Body of pancreas (tissue), 4 donors: ENCODE results near the gene EIF3I.

Experiments
- CTCF ChIP-seq, 7 experiments: fragments of 450-650 bp in 4 of 7; fragments of 200-600 bp in 3 of 7; sonication (generic) in 3 of 7; IDR thresholded peaks; one replicate each; pipeline ENCODE4 v1.5.1; 2016 to 2019; ENCODE audit warnings: antibody characterized with exemption in 7 of 7
- POLR2A ChIP-seq, 3 donors: fragments of 450-650 bp; IDR thresholded peaks; one replicate each; pipeline ENCODE4 v1.6.1; 2016; ENCODE audit warnings: antibody characterized with exemption in 3 of 3, mild to moderate bottlenecking in 2 of 3

- TF ChIP-seq CTCF (IDR thresholded peaks at IDR 0.05): no peak
- no peak for TF ChIP-seq POLR2A (IDR thresholded peaks at IDR 0.05)
Observed at GRCh38 chr1:32247452-32247851, 25.2 kb downstream of the EIF3I start.
